ENCODE data around the gene NSG1. TPM values are rescaled to one million over a fixed set of nuclear protein-coding genes. Genes with fewer than 3 reads are reported as not detected.

The NSG1 gene
- total and polyA plus RNA-seq, 3 donors from 2014 or later = 27.5 to 67.2 (median 30.0) TPM

- WGBS, 2 donors = 78 to 85% methylated on average over 8 to 28 of the region's 28 CpGs
- Histone ChIP-seq H3K27ac (no peak overlapping the region), H3K36me3 (ENCODE audit: low read depth, missing control alignments) (no peaks in the 10 kb centered on the region), H3K4me1 (no peaks in the 10 kb centered on the region), H3K27me3 (no peaks in the 10 kb centered on the region), H3K9me3 (no peaks in the 10 kb centered on the region), H3K4me3 (no peak overlapping the region)
- DNase-seq = no peak
- no peak for TF ChIP-seq CTCF (IDR thresholded peaks at IDR 0.05)
- TF ChIP-seq POLR2A (IDR thresholded peaks at IDR 0.05) = no peak
- intact Hi-C loops (cut with DNase I; ENCODE audit: low total_unique reads) = no loop called here
Measured at GRCh38 chr4:4406455-4407298, 19.8 kb downstream of the NSG1 start.

GRCh38 chr4:4407299-4408131 is 20.6 kb downstream of the NSG1 start:
- 83 to 84% methylated on average over 17 to 19 of the region's 19 CpGs for WGBS, 2 donors
- Histone ChIP-seq H3K27ac (no peak overlapping the region), H3K36me3 (ENCODE audit: low read depth, missing control alignments) (no peaks in the 10 kb centered on the region), H3K4me1 (no peaks in the 10 kb centered on the region), H3K9me3 (no peaks in the 10 kb centered on the region), H3K4me3 (no peak overlapping the region), H3K27me3 (no peaks in the 10 kb centered on the region)
- TF ChIP-seq CTCF (IDR thresholded peaks at IDR 0.05) (no peak), POLR2A (IDR thresholded peaks at IDR 0.05) (no peak)
- no peak for DNase-seq
- intact Hi-C loops (cut with DNase I; ENCODE audit: low total_unique reads) = no loop called here

- 58 to 74% methylated on average over 4 to 13 of the region's 13 CpGs for WGBS, 2 donors
- TF ChIP-seq CTCF (IDR thresholded peaks at IDR 0.05) (no peak), POLR2A (IDR thresholded peaks at IDR 0.05) (no peak)
Measured at GRCh38 chr4:4408132-4408523, 21.2 kb downstream of the NSG1 start.

GRCh38 chr4:4408576-4409335 is 21.9 kb downstream of the NSG1 start:
- no peak for DNase-seq
- H3K9me3 ChIP-seq = no peaks in the 10 kb centered on the region
- TF ChIP-seq CTCF (IDR thresholded peaks at IDR 0.05) = no peak
- no peak for TF ChIP-seq POLR2A (IDR thresholded peaks at IDR 0.05)
- H3K27ac ChIP-seq = no peak overlapping the region
- no peaks in the 10 kb centered on the region for H3K27me3 ChIP-seq
- WGBS, 2 donors = 78 to 83% methylated on average over 11 to 23 of the region's 23 CpGs
- no peaks in the 10 kb centered on the region for H3K36me3 ChIP-seq (ENCODE audit: low read depth, missing control alignments)
- no peaks in the 10 kb centered on the region for H3K4me1 ChIP-seq
- intact Hi-C loops (cut with DNase I; ENCODE audit: low total_unique reads) = no loop called here
- no peak overlapping the region for H3K4me3 ChIP-seq

More at GRCh38 chr4:4408132-4408523, 21.2 kb downstream of the NSG1 start:
- H3K4me1 ChIP-seq = no peaks in the 10 kb centered on the region
- H3K27me3 ChIP-seq = no peaks in the 10 kb centered on the region
- no peak overlapping the region for H3K27ac ChIP-seq
- intact Hi-C loops (cut with DNase I; ENCODE audit: low total_unique reads) = no loop called here
- DNase-seq = no peak
- H3K9me3 ChIP-seq = no peaks in the 10 kb centered on the region
- no peak overlapping the region for H3K4me3 ChIP-seq
- no peaks in the 10 kb centered on the region for H3K36me3 ChIP-seq (ENCODE audit: low read depth, missing control alignments)
